ENCODE measurements around the gene STRN4.
"Not testable (repeated sequence)": the region's sequence is repeated elsewhere in the genome, so short reads cannot be mapped to it uniquely, and the experiment has no call there.

GRCh38 chr19:46712768-46713338 is 33.4 kb downstream of the STRN4 start:
- not testable (repeated sequence) for TF ChIP-seq ZNF274 (IDR thresholded peaks at IDR 0.05; ENCODE audit: low read depth, low read length); YY1 (IDR thresholded peaks at IDR 0.05; ENCODE audit: insufficient read depth, insufficient read length); SUZ12 (IDR thresholded peaks at IDR 0.05; ENCODE audit: extremely low read depth, insufficient read depth, insufficient read length)
